HepG2 (cell line): ENCODE data around the gene DNAI2. TPM values are rescaled to one million over a fixed set of nuclear protein-coding genes. Genes with fewer than 3 reads are reported as not detected.

ENCODE experiments used
- CEBPB ChIP-seq: IDR thresholded peaks from 2 replicates; pipeline ENCODE4 v1.6.1; 2011; ENCODE audit warnings: low read depth, low read length, improper control_type of control experiment, borderline replicate concordance
- MAX ChIP-seq: IDR thresholded peaks from 2 replicates; pipeline ENCODE4 v1.6.1; 2012; ENCODE audit warnings: inconsistent platforms
- STAT5B ChIP-seq: sonication (generic); formaldehyde crosslinking; IDR thresholded peaks from 2 replicates; pipeline ENCODE4 v1.4.0; 2020; ENCODE audit warnings: missing genetic modification reagents
- ZHX1 ChIP-seq: sonication (generic); formaldehyde crosslinking; IDR thresholded peaks from 2 replicates; pipeline ENCODE4 v1.8.1; 2022; ENCODE audit warnings: low read depth, mild to moderate bottlenecking, missing genetic modification reagents
- ZNF292 ChIP-seq: sonication (generic); formaldehyde crosslinking; IDR thresholded peaks from 2 replicates; pipeline ENCODE4 v1.8.1; 2022; ENCODE audit warnings: mild to moderate bottlenecking, low read depth, missing genetic modification reagents, borderline replicate concordance
- ZNF367 ChIP-seq: sonication (generic); formaldehyde crosslinking; IDR thresholded peaks from 2 replicates; pipeline ENCODE4 v1.4.0; 2020; ENCODE audit warnings: missing genetic modification reagents, borderline replicate concordance
- ZNF674 ChIP-seq: sonication (generic); formaldehyde crosslinking; IDR thresholded peaks from 2 replicates; pipeline ENCODE4 v1.5.0; 2020; ENCODE audit warnings: low read depth, mild to moderate bottlenecking, missing genetic modification reagents
- polyA plus RNA-seq, 8 experiments: library from polyadenylated mRNA; depleted of rRNA in 3 of 8; stranded (reverse) in 7 of 8; unstranded in 1 of 8; fragments of >200 nt; fragmentation: Illumina TruSeq in 4 of 8; extraction: Trizol in 4 of 8; gene quantifications; 2 replicates each; pipeline versions ENCODE4 v1.2.1 to v1.2.3, GENCODE V29; 2011 to 2016; ENCODE audit warnings: low read depth in 4 of 8, missing spikeins in 1 of 8, mixed read lengths in 1 of 8; ENCODE audit not compliant: insufficient read depth in 1 of 8
- total RNA-seq, 5 experiments: library from RNA; depleted of rRNA; stranded (reverse); fragments of >200 nt; fragmentation: Illumina TruSeq; extraction: Trizol; gene quantifications; 2 replicates each; pipeline ENCODE4 v1.2.3, GENCODE V29; 2016; ENCODE audit warnings: low read depth in 1 of 5
- TF ChIP-seq, protein P1 (sequence below): sonication (generic); formaldehyde crosslinking; conservative IDR thresholded peaks from 2 replicates; pipeline ENCODE4 v1.4.0; 2020; ENCODE audit warnings: missing genetic modification reagents

DNAI2 gene
- total and polyA plus RNA-seq, 2 of the 13 experiments (the other 11 are each of a cell fraction or from before 2014, with no cell fraction given) = not detected

GRCh38 chr17:74309902-74310301, 35.9 kb downstream of the DNAI2 start (continued):
- TF ChIP-seq, protein P1, sequence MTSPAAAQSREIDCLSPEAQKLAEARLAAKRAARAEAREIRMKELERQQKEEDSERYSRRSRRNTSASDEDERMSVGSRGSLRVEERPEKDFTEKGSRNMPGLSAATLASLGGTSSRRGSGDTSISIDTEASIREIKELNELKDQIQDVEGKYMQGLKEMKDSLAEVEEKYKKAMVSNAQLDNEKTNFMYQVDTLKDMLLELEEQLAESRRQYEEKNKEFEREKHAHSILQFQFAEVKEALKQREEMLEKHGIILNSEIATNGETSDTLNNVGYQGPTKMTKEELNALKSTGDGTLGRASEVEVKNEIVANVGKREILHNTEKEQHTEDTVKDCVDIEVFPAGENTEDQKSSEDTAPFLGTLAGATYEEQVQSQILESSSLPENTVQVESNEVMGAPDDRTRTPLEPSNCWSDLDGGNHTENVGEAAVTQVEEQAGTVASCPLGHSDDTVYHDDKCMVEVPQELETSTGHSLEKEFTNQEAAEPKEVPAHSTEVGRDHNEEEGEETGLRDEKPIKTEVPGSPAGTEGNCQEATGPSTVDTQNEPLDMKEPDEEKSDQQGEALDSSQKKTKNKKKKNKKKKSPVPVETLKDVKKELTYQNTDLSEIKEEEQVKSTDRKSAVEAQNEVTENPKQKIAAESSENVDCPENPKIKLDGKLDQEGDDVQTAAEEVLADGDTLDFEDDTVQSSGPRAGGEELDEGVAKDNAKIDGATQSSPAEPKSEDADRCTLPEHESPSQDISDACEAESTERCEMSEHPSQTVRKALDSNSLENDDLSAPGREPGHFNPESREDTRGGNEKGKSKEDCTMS (CRISPR knock-in tag) = no peak
- TF ChIP-seq ZNF367 (CRISPR knock-in tag) (no peak), MAX (no peak), ZNF292 (CRISPR knock-in tag) (no peak), CEBPB (no peak), ZNF674 (CRISPR knock-in tag) (no peak), ZHX1 (CRISPR knock-in tag) (no peak), STAT5B (CRISPR knock-in tag) (no peak)
